PC-9 (cell line): ENCODE results near the gene CEP135. TPM values are rescaled to one million over a fixed set of nuclear protein-coding genes. Genes with fewer than 3 reads are reported as not detected.

Experiments used
- BruUV-seq: library from RNA; stranded (reverse); fragments of 400-500 nt; replicated peaks from 2 replicates; lab custom pipeline; 2021; lab: Mats Ljungman, UMichigan
- CTCF ChIA-PET: fragments of 300-600 bp; sonication (Branson Sonifier 250); formaldehyde crosslinking; loops from one replicate; lab custom pipeline; 2022; ENCODE audit warnings: antibody characterized with exemption; lab: Charles Lee
- POLR2A ChIA-PET: fragments of 300-600 bp; sonication (Branson Sonifier 250); formaldehyde crosslinking; loops from one replicate; lab custom pipeline; 2022; ENCODE audit warnings: antibody characterized with exemption; ENCODE audit not compliant: unreplicated experiment; lab: Charles Lee
- DNase-seq, 2 experiments: peaks; one replicate each; pipeline versions ENCODE4 v3.0.0 to v3.0.0-alpha.2; 2015 to 2022; ENCODE audit warnings: mixed read lengths in 1 of 2
- H2AFZ ChIP-seq: fragments of 200-600 bp; sonication (generic); 2 replicates; pipeline ENCODE4 v1.8.1; 2017; ENCODE audit warnings: antibody characterized with exemption
- H3F3A ChIP-seq: fragments of 200-600 bp; sonication (generic); 2 replicates; pipeline ENCODE4 v1.8.1; 2017; ENCODE audit warnings: antibody characterized with exemption, mild to moderate bottlenecking, low read depth; ENCODE audit not compliant: insufficient read depth
- H3K27ac ChIP-seq: fragments of 200-600 bp; sonication (generic); 2 replicates; pipeline ENCODE4 v1.6.1; 2016; ENCODE audit warnings: mixed run types
- H3K27me3 ChIP-seq: fragments of 200-600 bp; sonication (generic); 2 replicates; pipeline ENCODE4 v1.6.1; 2016; ENCODE audit warnings: low read depth, mixed run types; ENCODE audit not compliant: insufficient read depth
- H3K36me3 ChIP-seq: fragments of 200-600 bp; sonication (generic); 2 replicates; pipeline ENCODE4 v1.6.1; 2016; ENCODE audit warnings: low read depth, mixed run types
- H3K4me1 ChIP-seq: fragments of 200-600 bp; sonication (generic); replicated peaks from 2 replicates; pipeline ENCODE4 v1.6.1; 2016; ENCODE audit warnings: mixed run types; ENCODE audit not compliant: insufficient read depth
- H3K4me2 ChIP-seq: fragments of 200-600 bp; sonication (generic); 2 replicates; pipeline ENCODE4 v1.6.1; 2017; ENCODE audit warnings: mixed run types
- H3K4me3 ChIP-seq: fragments of 200-600 bp; sonication (generic); 2 replicates; pipeline ENCODE4 v1.6.1; 2016; ENCODE audit warnings: mixed run types
- H3K79me2 ChIP-seq: fragments of 200-600 bp; sonication (generic); 2 replicates; pipeline ENCODE4 v1.6.1; 2017; ENCODE audit warnings: low read depth, mixed run types
- H3K9me2 ChIP-seq: fragments of 200-600 bp; sonication (generic); 2 replicates; pipeline ENCODE4 v1.8.1; 2017; ENCODE audit warnings: mild to moderate bottlenecking; ENCODE audit not compliant: insufficient read depth
- H3K9me3 ChIP-seq: fragments of 200-600 bp; sonication (generic); 2 replicates; pipeline ENCODE4 v1.8.1; 2016; ENCODE audit warnings: low read depth; ENCODE audit not compliant: insufficient read depth
- H4K20me1 ChIP-seq: fragments of 200-600 bp; sonication (generic); 2 replicates; pipeline ENCODE4 v1.8.1; 2017; ENCODE audit not compliant: insufficient read depth
- EZH2 ChIP-seq: fragments of 200-600 bp; sonication (generic); IDR thresholded peaks from 2 replicates; pipeline ENCODE4 v1.8.0; 2017; ENCODE audit warnings: antibody characterized with exemption, low read depth
- intact Hi-C: fragments of 100-400 bp; cut with micrococcal nuclease; formaldehyde crosslinking; loops from one replicate; pipeline ENCODE4 v1.10.0; 2022; ENCODE audit not compliant: unreplicated experiment
- total RNA-seq: library from RNA; stranded (reverse); gene quantifications from 2 replicates; pipeline ENCODE4 v1.2.3, GENCODE V29; 2021
- TF ChIP-seq, protein P1 (sequence below): fragments of 200-600 bp; sonication (generic); conservative IDR thresholded peaks from 2 replicates; pipeline ENCODE4 v1.6.1; 2017; ENCODE audit warnings: mixed run types, antibody characterized with exemption, mild to moderate bottlenecking, moderate library complexity

CEP135 gene
- total RNA-seq, 1 experiment from 2014 or later: 8.8 TPM

DNA sequence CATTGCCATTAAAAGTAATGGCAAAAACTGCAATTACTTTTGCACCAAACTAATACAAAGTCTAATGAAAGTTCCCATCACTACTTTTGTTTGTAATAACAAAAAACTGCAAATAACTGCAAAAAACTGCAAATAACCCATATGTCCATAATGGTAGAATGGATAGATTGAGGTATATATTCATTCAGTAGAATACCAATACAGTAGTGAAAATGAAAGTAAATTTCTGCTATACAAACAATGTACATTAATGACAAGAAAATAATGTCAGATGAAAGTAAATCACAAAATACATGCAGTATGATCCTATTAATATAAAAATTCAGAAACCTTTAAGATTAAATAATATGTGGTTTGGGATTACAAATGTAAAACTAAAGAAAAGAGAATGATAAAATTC lies 41.3 kb upstream of the CEP135 start:
- Histone ChIP-seq H3K4me2 (0 out of 2 replicates have a peak overlapping the region, but pooled peaks have one; percentile 12), H3K79me2 (no peaks in the 10 kb centered on the region), H3K27me3 (no peaks in the 10 kb centered on the region), H3K27ac (no peak overlapping the region), H4K20me1 (no peaks in the 10 kb centered on the region), H3K36me3 (no peaks in the 10 kb centered on the region), H3K9me3 (no peaks in the 10 kb centered on the region), H3K4me3 (no peak overlapping the region), H3K9me2 (no peaks in the 10 kb centered on the region), H3F3A (no peaks in the 10 kb centered on the region), H2AFZ (no peak overlapping the region), H3K4me1 (peaks cover 15% of the 10 kb centered on the region; the same call in 1 of the 2 replicates)
- no TSS peak for BruUV-seq
- ChIA-PET CTCF (no interaction called here), POLR2A (no interaction called here)
- DNase-seq: no peak
- TF ChIP-seq EZH2: no peak
- TF ChIP-seq, protein P1, sequence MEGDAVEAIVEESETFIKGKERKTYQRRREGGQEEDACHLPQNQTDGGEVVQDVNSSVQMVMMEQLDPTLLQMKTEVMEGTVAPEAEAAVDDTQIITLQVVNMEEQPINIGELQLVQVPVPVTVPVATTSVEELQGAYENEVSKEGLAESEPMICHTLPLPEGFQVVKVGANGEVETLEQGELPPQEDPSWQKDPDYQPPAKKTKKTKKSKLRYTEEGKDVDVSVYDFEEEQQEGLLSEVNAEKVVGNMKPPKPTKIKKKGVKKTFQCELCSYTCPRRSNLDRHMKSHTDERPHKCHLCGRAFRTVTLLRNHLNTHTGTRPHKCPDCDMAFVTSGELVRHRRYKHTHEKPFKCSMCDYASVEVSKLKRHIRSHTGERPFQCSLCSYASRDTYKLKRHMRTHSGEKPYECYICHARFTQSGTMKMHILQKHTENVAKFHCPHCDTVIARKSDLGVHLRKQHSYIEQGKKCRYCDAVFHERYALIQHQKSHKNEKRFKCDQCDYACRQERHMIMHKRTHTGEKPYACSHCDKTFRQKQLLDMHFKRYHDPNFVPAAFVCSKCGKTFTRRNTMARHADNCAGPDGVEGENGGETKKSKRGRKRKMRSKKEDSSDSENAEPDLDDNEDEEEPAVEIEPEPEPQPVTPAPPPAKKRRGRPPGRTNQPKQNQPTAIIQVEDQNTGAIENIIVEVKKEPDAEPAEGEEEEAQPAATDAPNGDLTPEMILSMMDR: no peak
- intact Hi-C loops: no loop called here

DNA sequence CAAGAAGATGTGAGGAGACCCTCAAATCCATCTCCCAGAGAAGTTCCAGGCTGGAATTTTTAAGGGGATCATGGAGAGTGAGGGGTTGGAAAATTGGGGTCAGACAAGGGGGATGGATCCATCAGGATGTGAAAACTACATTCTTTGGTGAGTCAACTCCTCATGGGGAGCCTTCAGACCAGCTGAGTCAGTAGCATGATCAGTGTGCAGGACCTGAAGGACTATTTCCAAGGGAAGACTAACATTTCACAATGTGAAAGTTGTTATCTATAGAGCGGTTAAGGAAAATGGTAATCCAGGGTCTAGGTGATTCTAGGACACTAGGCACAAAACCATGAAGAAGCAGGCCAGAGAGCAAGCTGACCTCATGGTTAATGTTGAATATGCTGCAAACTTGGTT lies 38.6 kb upstream of the CEP135 start:
- Histone ChIP-seq H3K79me2 (no peaks in the 10 kb centered on the region), H3K27ac (no peak overlapping the region), H3K4me1 (peaks cover 15% of the 10 kb centered on the region; the same call in 1 of the 2 replicates), H3K36me3 (no peaks in the 10 kb centered on the region), H3K27me3 (no peaks in the 10 kb centered on the region), H4K20me1 (no peaks in the 10 kb centered on the region), H3K4me2 (no peak overlapping the region), H3F3A (no peaks in the 10 kb centered on the region), H2AFZ (no peak overlapping the region), H3K4me3 (no peak overlapping the region), H3K9me2 (no peaks in the 10 kb centered on the region), H3K9me3 (no peaks in the 10 kb centered on the region)
- TF ChIP-seq EZH2: no peak
- TF ChIP-seq, protein P1: no peak
- POLR2A ChIA-PET: no interaction called here
- CTCF ChIA-PET: no interaction called here
- intact Hi-C loops: no loop called here
- DNase-seq: no peak
- no TSS peak for BruUV-seq

DNA sequence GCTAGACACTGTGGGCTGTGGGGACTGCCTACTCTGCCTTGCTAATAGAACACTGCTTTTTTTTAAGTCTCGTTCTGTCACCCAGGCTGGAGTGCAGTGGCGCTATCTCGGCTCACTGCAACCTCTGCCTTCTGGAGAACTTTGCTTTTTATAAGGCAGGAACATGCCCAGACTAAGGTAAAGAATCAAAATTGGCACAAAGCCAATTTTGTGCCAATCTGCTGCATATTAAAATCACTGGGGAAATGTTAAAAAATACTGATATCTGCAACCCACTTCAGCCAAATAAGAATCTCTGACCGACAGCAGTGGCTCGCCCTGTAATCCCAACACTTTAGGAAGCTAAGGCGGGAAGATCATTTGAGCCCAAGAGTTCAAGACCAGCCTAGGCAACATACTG lies 36.5 kb upstream of the CEP135 start:
- H3K9me3 ChIP-seq: no peaks in the 10 kb centered on the region
- no peak overlapping the region for H3K27ac ChIP-seq
- no TSS peak for BruUV-seq
- H3K9me2 ChIP-seq: no peaks in the 10 kb centered on the region
- ChIA-PET CTCF (no interaction called here), POLR2A (no interaction called here)
- H3K4me2 ChIP-seq: no peak overlapping the region
- DNase-seq: no peak
- H3K4me3 ChIP-seq: no peak overlapping the region
- H2AFZ ChIP-seq: no peak overlapping the region
- intact Hi-C loops: no loop called here
- H3F3A ChIP-seq: no peaks in the 10 kb centered on the region
- H3K4me1 ChIP-seq: peaks cover 4% of the 10 kb centered on the region; the same call in 1 of the 2 replicates
- TF ChIP-seq, protein P1: no peak
- TF ChIP-seq EZH2: no peak
- H4K20me1 ChIP-seq: no peaks in the 10 kb centered on the region
- H3K27me3 ChIP-seq: no peaks in the 10 kb centered on the region
- no peaks in the 10 kb centered on the region for H3K79me2 ChIP-seq
- no peaks in the 10 kb centered on the region for H3K36me3 ChIP-seq
